ENCODE results near the gene DPYD.

- TF ChIP-seq, protein P1, sequence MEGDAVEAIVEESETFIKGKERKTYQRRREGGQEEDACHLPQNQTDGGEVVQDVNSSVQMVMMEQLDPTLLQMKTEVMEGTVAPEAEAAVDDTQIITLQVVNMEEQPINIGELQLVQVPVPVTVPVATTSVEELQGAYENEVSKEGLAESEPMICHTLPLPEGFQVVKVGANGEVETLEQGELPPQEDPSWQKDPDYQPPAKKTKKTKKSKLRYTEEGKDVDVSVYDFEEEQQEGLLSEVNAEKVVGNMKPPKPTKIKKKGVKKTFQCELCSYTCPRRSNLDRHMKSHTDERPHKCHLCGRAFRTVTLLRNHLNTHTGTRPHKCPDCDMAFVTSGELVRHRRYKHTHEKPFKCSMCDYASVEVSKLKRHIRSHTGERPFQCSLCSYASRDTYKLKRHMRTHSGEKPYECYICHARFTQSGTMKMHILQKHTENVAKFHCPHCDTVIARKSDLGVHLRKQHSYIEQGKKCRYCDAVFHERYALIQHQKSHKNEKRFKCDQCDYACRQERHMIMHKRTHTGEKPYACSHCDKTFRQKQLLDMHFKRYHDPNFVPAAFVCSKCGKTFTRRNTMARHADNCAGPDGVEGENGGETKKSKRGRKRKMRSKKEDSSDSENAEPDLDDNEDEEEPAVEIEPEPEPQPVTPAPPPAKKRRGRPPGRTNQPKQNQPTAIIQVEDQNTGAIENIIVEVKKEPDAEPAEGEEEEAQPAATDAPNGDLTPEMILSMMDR (IDR thresholded peaks at IDR 0.05) = no peak
- no peak for TF ChIP-seq POLR2A (IDR thresholded peaks at IDR 0.05)
Measured at GRCh38 chr1:97938285-97938642, 17.4 kb upstream of the DPYD start.

All from sigmoid colon (tissue), 3 donors.